ENCODE data around the gene EPHB4. TPM values are rescaled to one million over a fixed set of nuclear protein-coding genes. Genes with fewer than 3 reads are reported as not detected.
A peak's percentile ranks its signal among the peaks of the same experiment; 100 is the strongest.

The EPHB4 gene
- total and polyA plus RNA-seq, 10 of the 15 experiments (the other 5 are each of a cell fraction or from before 2014, with no cell fraction given): 0.32 to 0.85 (median 0.48) TPM; not detected in 4

- no peak overlapping the region for H3K4me3 ChIP-seq
- peaks cover 0 to 6% of the 10 kb centered on the region in 2 experiments; a peak in 3 of 4 replicates for H3K36me3 ChIP-seq (ENCODE audit: control insufficient read depth in 2 of 2, insufficient read depth in 2 of 2, low read length in 1 of 2)
- in situ Hi-C loops (cut with MboI) (no loop called here), intact Hi-C loops (cut with micrococcal nuclease; ENCODE audit: unreplicated experiment) (no loop called here)
- H3K9ac ChIP-seq (ENCODE audit: control insufficient read depth, insufficient read depth, low read length): peak overlapping the region; percentile 95
- ChIA-PET RAD21 (ENCODE audit: unreplicated experiment) (interaction anchor here (0.9 kb wide), 1 partner anchor 24 kb away, joined by 3 read pairs; the partner anchor contains the start of gene UFSP1), SMC1A (ENCODE audit: uncharacterized antibody, unreplicated experiment) (interaction anchor here (1.0 kb wide), 1 partner anchor 9 kb away, joined by 3 read pairs; the partner anchor contains the start of gene SRRT), CTCF (interaction anchor here (1.1 kb wide), 1 partner anchor 14 kb away, joined by 3 read pairs; the partner anchor contains the start of gene SLC12A9), POLR2A (no interaction called here)
- peak overlapping the region; percentile 72 for H3K4me2 ChIP-seq (ENCODE audit: control insufficient read depth, insufficient read depth)
- peak overlapping the region; percentile 92 for H3K27ac ChIP-seq (ENCODE audit: control insufficient read depth, insufficient read depth)
- no peak for DNase-seq (ENCODE audit: low read depth, low spot score)
- no peak for FAIRE-seq
- WGBS (ENCODE audit: insufficient coverage, insufficient replicate concordance, low lambda C conversion rate, missing lambda C conversion rate): 52% methylated on average over 31 of the region's 46 CpGs
- no peak for TF ChIP-seq MEF2A (IDR thresholded peaks at IDR 0.05; ENCODE audit: insufficient read depth, low read depth, low read length)
- no peak for TF ChIP-seq BHLHE40 (IDR thresholded peaks at IDR 0.05; ENCODE audit: borderline replicate concordance in 1 of 2, low read depth in 2 of 2, low read length in 1 of 2)
- no peaks in the 10 kb centered on the region for H4K20me1 ChIP-seq (ENCODE audit: control insufficient read depth, insufficient read depth)
- BruUV-seq (replicated peaks): no TSS peak
- H3K4me1 ChIP-seq (ENCODE audit: control insufficient read depth, insufficient read depth, low read length): peaks cover 4% of the 10 kb centered on the region
- ATAC-seq: no peak
- no peaks in the 10 kb centered on the region for H3K27me3 ChIP-seq (replicated peaks in 1 of 2; ENCODE audit: control insufficient read depth in 2 of 2, insufficient read depth in 2 of 2, low read length in 1 of 2)
- peaks cover 22% of the 10 kb centered on the region for H3K79me2 ChIP-seq (ENCODE audit: control insufficient read depth, insufficient read depth, low read length)
- H2AFZ ChIP-seq (ENCODE audit: control insufficient read depth, low read depth, low read length): no peak overlapping the region; the same call in 1 of the 2 replicates
- no peaks in the 10 kb centered on the region for H3K9me3 ChIP-seq (replicated peaks; ENCODE audit: control insufficient read depth, insufficient read depth, low read length)
Observed at GRCh38 chr7:100865938-100866728, 38.8 kb upstream of the EPHB4 start.

GRCh38 chr7:100865372-100865911, 38.1 kb upstream of the EPHB4 start:
- no peak for FAIRE-seq
- Histone ChIP-seq H3K27ac (ENCODE audit: control insufficient read depth, insufficient read depth) (no peak overlapping the region), H3K79me2 (ENCODE audit: control insufficient read depth, insufficient read depth, low read length) (peaks cover 22% of the 10 kb centered on the region), H3K4me3 (no peak overlapping the region), H3K9ac (ENCODE audit: control insufficient read depth, insufficient read depth, low read length) (no peak overlapping the region), H3K27me3 (replicated peaks in 1 of 2; ENCODE audit: control insufficient read depth in 2 of 2, insufficient read depth in 2 of 2, low read length in 1 of 2) (no peaks in the 10 kb centered on the region), H4K20me1 (ENCODE audit: control insufficient read depth, insufficient read depth) (no peaks in the 10 kb centered on the region), H3K36me3 (ENCODE audit: control insufficient read depth in 2 of 2, insufficient read depth in 2 of 2, low read length in 1 of 2) (peaks cover 2 to 3% of the 10 kb centered on the region in 2 experiments; a peak in 3 of 4 replicates), H3K9me3 (replicated peaks; ENCODE audit: control insufficient read depth, insufficient read depth, low read length) (no peaks in the 10 kb centered on the region), H3K4me2 (ENCODE audit: control insufficient read depth, insufficient read depth) (no peak overlapping the region), H2AFZ (ENCODE audit: control insufficient read depth, low read depth, low read length) (no peak overlapping the region), H3K4me1 (ENCODE audit: control insufficient read depth, insufficient read depth, low read length) (peaks cover 4% of the 10 kb centered on the region)
- no peak for ATAC-seq
- in situ Hi-C loops (cut with MboI): no loop called here
- DNase-seq (ENCODE audit: low read depth, low spot score): no peak
- POLR2A ChIA-PET: no interaction called here
- no TSS peak for BruUV-seq (replicated peaks)
- CTCF ChIA-PET: interaction anchor here (0.9 to 1.7 kb wide), 2 partner anchors 9 to 13 kb away, joined by 3 read pairs; partner anchors contain the start of genes SLC12A9 and SRRT
- intact Hi-C loops (cut with micrococcal nuclease; ENCODE audit: unreplicated experiment): no loop called here
- SMC1A ChIA-PET (ENCODE audit: uncharacterized antibody, unreplicated experiment): no interaction called here
- WGBS (ENCODE audit: insufficient coverage, insufficient replicate concordance, low lambda C conversion rate, missing lambda C conversion rate): 72% methylated on average over 17 of the region's 17 CpGs
- RAD21 ChIA-PET (ENCODE audit: unreplicated experiment): no interaction called here
- TF ChIP-seq GATAD2B (conservative IDR thresholded peaks at IDR 0.05; ENCODE audit: low read depth) (no peak), BCLAF1 (IDR thresholded peaks at IDR 0.05) (no peak), ZBED1 (IDR thresholded peaks at IDR 0.05; ENCODE audit: borderline replicate concordance) (no peak), SIX5 (IDR thresholded peaks at IDR 0.05; ENCODE audit: low read depth, low read length, severe bottlenecking) (no peak), ZNF622 (IDR thresholded peaks at IDR 0.05) (no peak), ZBTB4 (CRISPR knock-in tag; IDR thresholded peaks at IDR 0.05) (no peak), RAD51 (IDR thresholded peaks at IDR 0.05) (no peak)
